Testis (tissue), 2 donors: Measurements from ENCODE around the gene AXDND1.

ENCODE experiments used
- CTCF ChIP-seq, 3 experiments: fragments of 450-650 bp in 2 of 3; fragments of 200-600 bp in 1 of 3; sonication (generic) in 1 of 3; IDR thresholded peaks; one replicate each; pipeline ENCODE4 v1.5.1; 2016 to 2019; ENCODE audit warnings: antibody characterized with exemption in 3 of 3, mild to moderate bottlenecking in 2 of 3, moderate library complexity in 1 of 3
- POLR2A ChIP-seq: fragments of 450-650 bp; IDR thresholded peaks from one replicate; pipeline ENCODE4 v1.6.1; 2017; ENCODE audit warnings: antibody characterized with exemption, mild to moderate bottlenecking, moderate library complexity

- TF ChIP-seq CTCF (IDR thresholded peaks at IDR 0.05): no peak
- TF ChIP-seq POLR2A: no peak
These were observed 127.6 kb downstream of the AXDND1 start for GRCh38 chr1:179493323-179493722.
